RWPE1 (cell line): ENCODE measurements around the gene NRF1.

Experiments used
- CTCF ChIA-PET: fragments of 350-600 bp; sonication (Branson Sonifier 250); formaldehyde crosslinking; extraction: SDS; loops from one replicate; lab custom pipeline; 2021; lab: Yijun Ruan, JAX
- POLR2A ChIA-PET: fragments of 400-600 bp; formaldehyde crosslinking; extraction: SDS; loops from one replicate; lab custom pipeline; 2020; ENCODE audit warnings: antibody characterized with exemption; ENCODE audit not compliant: low non-redundant PET; lab: Yijun Ruan, JAX
- DNase-seq: peaks from one replicate; pipeline ENCODE4 v3.0.0; 2012; ENCODE audit warnings: low spot score
- H3K27ac ChIP-seq: fragments of 450-650 bp; 2 replicates; pipeline ENCODE4 v1.5.1; 2017
- TF ChIP-seq, protein P1 (sequence below): fragments of 450-650 bp; conservative IDR thresholded peaks from 2 replicates; pipeline ENCODE4 v1.5.1; 2017; ENCODE audit warnings: low read depth, mild to moderate bottlenecking

NRF1 gene

GRCh38 chr7:129686063-129686462 is 74.5 kb downstream of the NRF1 start:
- DNase-seq = no peak
- H3K27ac ChIP-seq = no peak overlapping the region
- ChIA-PET CTCF (interaction anchor here (0.6 kb wide), 1 partner anchor 26 kb away, joined by 3 read pairs; no protein-coding TSS in a partner anchor), POLR2A (no interaction called here)
- TF ChIP-seq, protein P1, sequence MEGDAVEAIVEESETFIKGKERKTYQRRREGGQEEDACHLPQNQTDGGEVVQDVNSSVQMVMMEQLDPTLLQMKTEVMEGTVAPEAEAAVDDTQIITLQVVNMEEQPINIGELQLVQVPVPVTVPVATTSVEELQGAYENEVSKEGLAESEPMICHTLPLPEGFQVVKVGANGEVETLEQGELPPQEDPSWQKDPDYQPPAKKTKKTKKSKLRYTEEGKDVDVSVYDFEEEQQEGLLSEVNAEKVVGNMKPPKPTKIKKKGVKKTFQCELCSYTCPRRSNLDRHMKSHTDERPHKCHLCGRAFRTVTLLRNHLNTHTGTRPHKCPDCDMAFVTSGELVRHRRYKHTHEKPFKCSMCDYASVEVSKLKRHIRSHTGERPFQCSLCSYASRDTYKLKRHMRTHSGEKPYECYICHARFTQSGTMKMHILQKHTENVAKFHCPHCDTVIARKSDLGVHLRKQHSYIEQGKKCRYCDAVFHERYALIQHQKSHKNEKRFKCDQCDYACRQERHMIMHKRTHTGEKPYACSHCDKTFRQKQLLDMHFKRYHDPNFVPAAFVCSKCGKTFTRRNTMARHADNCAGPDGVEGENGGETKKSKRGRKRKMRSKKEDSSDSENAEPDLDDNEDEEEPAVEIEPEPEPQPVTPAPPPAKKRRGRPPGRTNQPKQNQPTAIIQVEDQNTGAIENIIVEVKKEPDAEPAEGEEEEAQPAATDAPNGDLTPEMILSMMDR = no peak

GRCh38 chr7:129688503-129689222 is 77.1 kb downstream of the NRF1 start:
- no peak overlapping the region for H3K27ac ChIP-seq
- ChIA-PET POLR2A (no interaction called here), CTCF (no interaction called here)
- TF ChIP-seq, protein P1 = no peak
- DNase-seq = no peak

- CTCF ChIA-PET = no interaction called here
- no peak for DNase-seq
- no peak overlapping the region for H3K27ac ChIP-seq
- POLR2A ChIA-PET = no interaction called here
- TF ChIP-seq, protein P1 = no peak
These were observed 78.6 kb downstream of the NRF1 start for GRCh38 chr7:129689995-129690581.

DNA sequence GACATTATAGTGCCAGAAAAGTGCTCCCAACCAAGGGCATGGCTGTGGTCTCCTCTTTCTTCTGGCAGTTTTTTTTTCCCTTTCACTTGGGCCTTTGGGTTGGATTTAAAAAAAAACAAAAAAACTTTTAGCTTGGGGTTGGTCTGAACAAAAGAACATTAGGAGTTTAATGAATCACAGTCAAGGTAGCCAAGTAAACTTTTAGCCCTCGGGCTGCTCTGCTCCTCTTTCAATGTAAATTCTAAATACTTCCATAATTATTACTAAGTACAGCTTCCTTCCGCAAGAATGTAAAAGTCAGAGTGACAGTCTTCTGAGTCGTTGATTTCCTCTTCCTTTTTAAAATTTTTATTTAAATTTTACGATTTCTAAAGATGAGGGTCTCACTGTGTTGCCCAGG is 79.2 kb downstream of the NRF1 start:
- peak; percentile 8 for DNase-seq
- TF ChIP-seq, protein P1 = no peak
- CTCF ChIA-PET = no interaction called here
- H3K27ac ChIP-seq = no peak overlapping the region
- POLR2A ChIA-PET = no interaction called here

DNA sequence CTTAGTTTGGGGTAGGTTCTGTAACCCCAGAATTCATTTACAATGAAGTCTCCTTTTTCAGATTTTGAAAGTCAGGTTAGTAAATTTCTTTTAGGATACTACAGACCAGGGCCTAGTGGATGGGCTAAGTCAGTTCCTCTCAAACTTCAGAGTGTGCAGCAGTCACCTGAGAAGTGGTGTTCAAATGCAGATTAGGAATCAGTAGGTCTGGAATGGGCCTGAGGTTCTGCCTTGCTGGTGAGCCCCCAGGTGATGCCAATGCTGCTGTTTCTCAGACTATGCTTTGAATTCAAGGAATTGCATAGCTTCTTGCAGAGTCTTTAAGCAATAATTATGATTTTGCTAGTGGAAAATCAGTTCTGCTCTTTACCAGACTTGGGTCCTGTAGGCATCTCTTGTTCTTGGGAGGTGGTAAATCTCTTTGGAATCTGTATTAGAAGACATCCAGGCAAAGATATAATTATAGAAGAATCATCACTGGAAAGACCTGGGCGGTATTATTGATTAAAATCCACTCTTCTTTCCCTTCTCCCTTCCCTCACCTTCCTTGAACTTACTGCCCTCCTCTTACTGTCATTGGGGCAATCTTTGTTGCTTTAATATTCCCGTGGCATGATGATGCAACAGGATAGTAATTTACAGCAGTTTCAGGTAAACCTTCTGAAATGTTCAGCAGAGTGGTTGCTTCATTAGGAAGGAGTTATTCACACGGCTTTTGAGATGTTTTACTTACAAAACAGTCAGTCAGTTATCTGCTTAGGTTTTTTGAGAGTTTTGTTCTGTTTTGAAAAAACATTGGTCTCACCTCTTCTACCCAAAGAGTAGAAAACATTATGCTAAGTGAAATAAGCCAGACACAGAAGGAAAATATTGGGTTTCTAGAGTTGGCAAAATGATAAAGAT is 87.2 kb downstream of the NRF1 start:
- ChIA-PET POLR2A (no interaction called here), CTCF (no interaction called here)
- TF ChIP-seq, protein P1 = no peak
- DNase-seq = peak; percentile 9
- no peak overlapping the region for H3K27ac ChIP-seq

- ChIA-PET POLR2A (no interaction called here), CTCF (interaction anchor here (0.6 kb wide), 1 partner anchor 128 kb away, joined by 3 read pairs; no protein-coding TSS in a partner anchor)
- no peak overlapping the region for H3K27ac ChIP-seq
- TF ChIP-seq, protein P1 = no peak
- no peak for DNase-seq
These were observed 90.8 kb downstream of the NRF1 start for GRCh38 chr7:129702316-129702715.
